Heart left ventricle (tissue), 16 donors: Measurements from ENCODE around the gene FAAP100. TPM values are rescaled to one million over a fixed set of nuclear protein-coding genes. Genes with fewer than 3 reads are reported as not detected.

Source experiments
- ATAC-seq, 4 donors: fragments of 200-7000 bp; cut with Tn5 transposase; one replicate each; pipeline ENCODE4 v1.9.1; 2020 to 2022; ENCODE audit warnings: moderate library complexity in 4 of 4, mild to moderate bottlenecking in 3 of 4, moderate number of reproducible peaks in 1 of 4
- DNase-seq, 5 donors: peaks; one replicate each; pipeline ENCODE4 v3.0.0-alpha.2; 2020
- H3K27ac ChIP-seq, 12 donors: fragments of 200-600 bp; sonication (generic) in 4 of 12; one replicate each; pipeline versions ENCODE4 v1.5.0 to v1.8.0; 2016 to 2022; ENCODE audit warnings: mild to moderate bottlenecking in 2 of 12
- H3K27me3 ChIP-seq, 9 donors: fragments of 200-600 bp; sonication (generic) in 2 of 9; one replicate each; pipeline versions ENCODE4 v1.5.1 to v1.8.0; 2016 to 2022; ENCODE audit warnings: mild to moderate bottlenecking in 3 of 9
- H3K36me3 ChIP-seq, 9 donors: fragments of 200-600 bp; sonication (generic) in 2 of 9; one replicate each; pipeline versions ENCODE4 v1.5.0 to v1.8.0; 2018 to 2022; ENCODE audit warnings: mild to moderate bottlenecking in 2 of 9
- H3K4me1 ChIP-seq, 12 donors: fragments of 200-600 bp; sonication (generic) in 4 of 12; one replicate each; pipeline versions ENCODE4 v1.5.0 to v1.8.0; 2016 to 2022; ENCODE audit warnings: mild to moderate bottlenecking in 3 of 12
- H3K4me3 ChIP-seq, 12 donors: fragments of 200-600 bp; sonication (generic) in 4 of 12; one replicate each; pipeline versions ENCODE4 v1.5.0 to v1.8.0; 2017 to 2022; ENCODE audit warnings: mild to moderate bottlenecking in 9 of 12, moderate library complexity in 4 of 12
- H3K9me3 ChIP-seq, 12 donors: fragments of 200-600 bp; sonication (generic) in 4 of 12; one replicate each; pipeline versions ENCODE4 v1.5.0 to v1.8.0; 2016 to 2022; ENCODE audit warnings: mild to moderate bottlenecking in 1 of 12
- POLR2A ChIP-seq, 2 donors: fragments of 450-650 bp; IDR thresholded peaks; one replicate each; pipeline ENCODE4 v1.6.1; 2017; ENCODE audit warnings: antibody characterized with exemption in 2 of 2, mild to moderate bottlenecking in 2 of 2, moderate library complexity in 2 of 2
- WGBS, 4 donors: extraction: QIAGEN DNeasy Blood & Tissue Kit in 2 of 4; methylation state at CpG; one replicate each; pipeline versions ENCODE4 v1.1.5 to v1.1.7; 2013 to 2018; 5-methylcytosine and 5-hydroxymethylcytosine counted together
- intact Hi-C, 10 donors: fragments of 100-400 bp; cut with DNase I; formaldehyde crosslinking; loops; one replicate each; pipeline versions ENCODE4 v1.11.1 to v1.14.2; 2022
- polyA plus RNA-seq, 2 donors: library from polyadenylated mRNA; stranded (reverse); fragments of 200-250 nt; gene quantifications; one replicate each; pipeline ENCODE4 v1.2.3, GENCODE V29; 2013
- total RNA-seq, 9 donors: library from RNA; depleted of rRNA in 2 of 9; stranded (reverse); fragments of >200 nt in 2 of 9; fragmentation: NEBNext Ultra II Directional in 3 of 9; extraction: Animal tissue kit (Norgen Biotek cat#: 25700) in 3 of 9; gene quantifications; one replicate each; pipeline versions ENCODE4 v1.1.0 to v1.2.4, GENCODE V29; 2016 to 2023
- TF ChIP-seq, protein P1 (sequence below), 12 donors: fragments of 200-600 bp; sonication (generic) in 4 of 12; IDR thresholded peaks; one replicate each; pipeline versions ENCODE4 v1.5.0 to v1.8.0; 2018 to 2022; ENCODE audit warnings: antibody characterized with exemption in 12 of 12, mild to moderate bottlenecking in 5 of 12
- donor health status: ischemic (EF 13 %, LVEDD 7.1; RV severe dilation, severe dysfunction).
- donor health status: healthy with polysubstance abuse.
- donor health status: DM: no; HTN: yes; CAD: no.
- donor health status: DM: no; HTN: no; CAD: no.
- donor health status: ischemic (EF 25% LVEDD 6.9; RV normal size, moderate dysfunction).
- donor health status: ischemic (EF 25% LVEDD 5.7; RV mildly dilated, moderate dysfunction).
- donor health status: healthy.
- donor health status: DM: yes; HTN: yes; CAD: no.
- donor health status: ischemic (EF 35%, LVEDD 5.7; RV mildly dilated, moderate dysfunction).
- donor health status: nonischemic (EF 11% LVEDD 7.7; RV severe dilation, severe dysfunction).
- donor health status: DM: yes; HTN: yes; CAD: no.
- donor health status: PGD.
- donor health status: ischemic (EF 29% LVEDD 5.4; RV normal size, mild dysfunction).
- donor health status: nonischemic (EF 23%, LVEDD 6.1; RV moderate dilation, normal function).

The FAAP100 gene
- total and polyA plus RNA-seq, 11 donors = 10.1 to 21.6 (median 16.6) TPM

DNA sequence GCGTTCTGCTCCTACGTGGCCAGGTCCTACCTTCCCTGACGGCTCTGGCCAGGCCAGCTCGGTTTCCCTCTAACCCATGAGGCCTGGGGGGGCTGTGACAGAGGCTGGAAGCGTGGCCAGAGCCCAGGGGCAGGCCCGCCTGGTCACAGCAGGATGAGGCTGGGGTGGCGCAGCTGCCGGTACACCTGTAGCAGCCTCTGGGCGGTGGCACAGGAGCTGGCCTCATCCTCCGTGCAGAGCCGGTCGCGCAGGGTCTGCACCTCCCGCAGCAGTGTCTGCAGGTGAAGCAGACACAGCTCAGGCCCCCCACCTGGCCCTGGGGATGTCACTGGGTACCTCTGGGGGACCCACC is 11.5 kb downstream of the FAAP100 start:
- H3K4me3 ChIP-seq = no peak overlapping the region
- H3K27ac ChIP-seq = no peak overlapping the region
- TF ChIP-seq, protein P1, sequence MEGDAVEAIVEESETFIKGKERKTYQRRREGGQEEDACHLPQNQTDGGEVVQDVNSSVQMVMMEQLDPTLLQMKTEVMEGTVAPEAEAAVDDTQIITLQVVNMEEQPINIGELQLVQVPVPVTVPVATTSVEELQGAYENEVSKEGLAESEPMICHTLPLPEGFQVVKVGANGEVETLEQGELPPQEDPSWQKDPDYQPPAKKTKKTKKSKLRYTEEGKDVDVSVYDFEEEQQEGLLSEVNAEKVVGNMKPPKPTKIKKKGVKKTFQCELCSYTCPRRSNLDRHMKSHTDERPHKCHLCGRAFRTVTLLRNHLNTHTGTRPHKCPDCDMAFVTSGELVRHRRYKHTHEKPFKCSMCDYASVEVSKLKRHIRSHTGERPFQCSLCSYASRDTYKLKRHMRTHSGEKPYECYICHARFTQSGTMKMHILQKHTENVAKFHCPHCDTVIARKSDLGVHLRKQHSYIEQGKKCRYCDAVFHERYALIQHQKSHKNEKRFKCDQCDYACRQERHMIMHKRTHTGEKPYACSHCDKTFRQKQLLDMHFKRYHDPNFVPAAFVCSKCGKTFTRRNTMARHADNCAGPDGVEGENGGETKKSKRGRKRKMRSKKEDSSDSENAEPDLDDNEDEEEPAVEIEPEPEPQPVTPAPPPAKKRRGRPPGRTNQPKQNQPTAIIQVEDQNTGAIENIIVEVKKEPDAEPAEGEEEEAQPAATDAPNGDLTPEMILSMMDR (IDR thresholded peaks at IDR 0.05) = no peak
- no peak for TF ChIP-seq POLR2A (IDR thresholded peaks at IDR 0.05)
- no peaks in the 10 kb centered on the region for H3K9me3 ChIP-seq
- DNase-seq = peak in 2 of 5 donors; percentile 13 to 17
- no peak for ATAC-seq
- peaks cover 0 to 26% (median 21%) of the 10 kb centered on the region in 9 donors for H3K27me3 ChIP-seq
- peaks cover 0 to 34% (median 17%) of the 10 kb centered on the region in 12 donors for H3K4me1 ChIP-seq
- peaks cover 0 to 64% (median 37%) of the 10 kb centered on the region in 9 donors for H3K36me3 ChIP-seq
- intact Hi-C loops = loop anchor here in 1 of 10 donors (5.0 kb wide), 1 partner anchor 288 kb away; no protein-coding TSS in a partner anchor
- WGBS, 4 donors = 95 to 96% (median 95%) methylated on average over 13 to 14 of the region's 14 CpGs; no CpG with 5 or more reads in 1 of the 4 donors

DNA sequence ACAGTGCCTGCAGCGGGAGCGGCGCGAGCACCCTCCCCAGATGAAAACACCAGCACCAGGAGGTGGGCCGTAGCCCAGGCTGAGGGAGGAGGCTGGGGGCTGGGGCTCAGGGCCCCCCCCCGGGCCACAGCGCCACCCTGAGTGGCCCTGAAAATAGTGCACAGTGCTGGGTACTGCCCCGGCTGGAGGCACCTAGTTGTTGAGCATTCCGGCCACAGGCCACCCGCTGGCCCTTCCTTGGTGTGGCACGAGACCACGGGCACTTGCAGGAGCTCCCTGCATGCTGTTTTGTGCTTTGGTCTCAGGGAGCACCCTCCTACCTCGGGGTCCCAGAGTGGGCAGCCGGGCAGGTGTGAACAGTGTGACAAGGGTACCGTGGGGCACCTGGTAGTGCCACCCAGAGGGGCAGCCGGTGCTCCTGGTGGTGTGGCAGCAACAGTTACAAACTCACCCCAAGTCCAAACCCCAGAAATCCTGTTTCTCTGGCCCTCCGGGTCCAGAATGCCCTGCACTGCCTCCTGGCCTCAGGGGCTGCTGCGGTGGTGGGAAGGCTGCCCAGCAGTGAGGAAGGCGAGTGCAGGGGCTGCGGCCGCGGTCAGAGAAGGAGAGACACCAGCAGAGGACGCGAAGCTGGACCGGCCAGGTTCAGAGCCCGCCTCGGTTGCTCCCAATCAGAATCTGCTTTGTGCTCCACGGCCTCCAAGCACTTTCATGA is 12.0 kb downstream of the FAAP100 start:
- 91 to 97% (median 95%) methylated on average over 7 to 28 of the region's 28 CpGs for whole genome bisulfite sequencing, 4 donors
- Histone ChIP-seq H3K4me3 (no peak overlapping the region), H3K4me1 (peaks cover 0 to 34% (median 17%) of the 10 kb centered on the region in 12 donors), H3K36me3 (peaks cover 0 to 58% (median 32%) of the 10 kb centered on the region in 9 donors), H3K9me3 (no peaks in the 10 kb centered on the region), H3K27me3 (peaks cover 0 to 26% (median 21%) of the 10 kb centered on the region in 9 donors), H3K27ac (no peak overlapping the region)
- TF ChIP-seq POLR2A (IDR thresholded peaks at IDR 0.05) = no peak
- TF ChIP-seq, protein P1 (IDR thresholded peaks at IDR 0.05) = no peak
- peak in 2 of 5 donors; percentile 20 to 25 for DNase-seq
- no peak for ATAC-seq
- intact Hi-C loops = loop anchor here in 7 of 10 donors (5.0 to 10.0 kb wide), 3 partner anchors 65 to 398 kb away; no protein-coding TSS in a partner anchor

DNA sequence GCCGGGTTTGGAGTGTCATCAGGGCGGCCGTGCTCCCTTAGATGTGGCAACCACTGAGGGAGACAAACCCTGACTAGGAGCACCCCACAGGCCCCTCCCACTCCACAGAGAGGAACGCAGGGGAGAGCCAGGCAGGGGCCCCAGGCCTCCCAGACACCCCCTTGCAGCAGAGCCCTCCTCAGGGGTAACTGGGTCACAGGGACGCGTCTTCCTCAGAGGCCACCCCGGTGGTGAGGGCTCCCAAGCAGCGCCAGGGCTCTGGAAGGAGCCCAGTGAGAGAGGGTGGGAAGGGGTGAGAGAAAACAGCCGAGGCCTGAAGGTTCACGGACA is 12.6 kb downstream of the FAAP100 start:
- TF ChIP-seq, protein P1 (IDR thresholded peaks at IDR 0.05) = no peak
- TF ChIP-seq POLR2A (IDR thresholded peaks at IDR 0.05) = no peak
- Histone ChIP-seq H3K9me3 (no peaks in the 10 kb centered on the region), H3K4me1 (peaks cover 0 to 34% (median 17%) of the 10 kb centered on the region in 12 donors), H3K27ac (no peak overlapping the region), H3K4me3 (no peak overlapping the region), H3K27me3 (peaks cover 0 to 31% (median 24%) of the 10 kb centered on the region in 9 donors), H3K36me3 (peaks cover 0 to 54% (median 28%) of the 10 kb centered on the region in 9 donors)
- DNase-seq (peak in 2 of 5 donors; percentile 14 to 22), ATAC-seq (no peak)
- WGBS, 4 donors = 79 to 90% (median 84%) methylated on average over 7 to 10 of the region's 10 CpGs
- intact Hi-C loops = loop anchor here in 7 of 10 donors (5.0 to 10.0 kb wide), 3 partner anchors 65 to 397 kb away; no protein-coding TSS in a partner anchor
